Loucy (cell line): ENCODE data around the gene CDH5.
"Not testable (repeated sequence)": the region's sequence is repeated elsewhere in the genome, so short reads cannot be mapped to it uniquely, and the experiment has no call there.

ENCODE experiments used
- H2AFZ ChIP-seq: fragments of 200-600 bp; sonication (generic); 2 replicates; pipeline ENCODE4 v1.6.0; 2016; ENCODE audit warnings: antibody characterized with exemption, mild to moderate bottlenecking, low read length, moderate library complexity
- H3F3A ChIP-seq: fragments of 200-600 bp; 2 replicates; pipeline ENCODE4 v1.6.0; 2016; ENCODE audit warnings: antibody characterized with exemption, low read depth, mild to moderate bottlenecking
- H3K27me3 ChIP-seq: fragments of 200-600 bp; sonication (generic); 2 replicates; pipeline ENCODE4 v1.6.1; 2014; ENCODE audit warnings: low read length, mild to moderate bottlenecking; ENCODE audit not compliant: insufficient read depth, poor library complexity, severe bottlenecking
- H3K36me3 ChIP-seq: fragments of 200-600 bp; sonication (generic); 2 replicates; pipeline ENCODE4 v1.6.1; 2016; ENCODE audit warnings: low read length; ENCODE audit not compliant: insufficient read depth
- H3K4me1 ChIP-seq: fragments of 200-600 bp; sonication (generic); 2 replicates; pipeline ENCODE4 v1.5.1; 2014; ENCODE audit warnings: low read length, mild to moderate bottlenecking; ENCODE audit not compliant: insufficient read depth, poor library complexity, severe bottlenecking
- H3K4me2 ChIP-seq: fragments of 200-600 bp; sonication (generic); 2 replicates; pipeline ENCODE4 v1.6.0; 2014; ENCODE audit warnings: antibody characterized with exemption, low read length, low read depth, mild to moderate bottlenecking; ENCODE audit not compliant: poor library complexity, severe bottlenecking
- H3K4me3 ChIP-seq: fragments of 200-600 bp; sonication (generic); 2 replicates; pipeline ENCODE4 v1.5.1; 2014; ENCODE audit warnings: low read length, mild to moderate bottlenecking, mixed read lengths; ENCODE audit not compliant: poor library complexity, severe bottlenecking
- H3K79me2 ChIP-seq: fragments of 200-600 bp; sonication (generic); 2 replicates; pipeline ENCODE4 v1.6.1; 2014; ENCODE audit warnings: low read length; ENCODE audit not compliant: insufficient read depth
- H3K9ac ChIP-seq: fragments of 200-600 bp; sonication (generic); 2 replicates; pipeline ENCODE4 v1.6.0; 2014; ENCODE audit warnings: mild to moderate bottlenecking, low read depth, low read length, moderate library complexity; ENCODE audit not compliant: poor library complexity, severe bottlenecking
- H3K9me2 ChIP-seq: fragments of 200-600 bp; sonication (generic); replicated peaks from 2 replicates; pipeline ENCODE4 v1.6.1; 2016; ENCODE audit warnings: low read depth, low read length, mixed read lengths
- H3K9me3 ChIP-seq: fragments of 200-600 bp; sonication (generic); 2 replicates; pipeline ENCODE4 v1.6.1; 2014; ENCODE audit warnings: mild to moderate bottlenecking, antibody characterized with exemption, low read length, low read depth; ENCODE audit not compliant: insufficient read depth
- H4K20me1 ChIP-seq: fragments of 200-600 bp; sonication (generic); 2 replicates; pipeline ENCODE4 v1.6.0; 2014; ENCODE audit warnings: antibody characterized with exemption, low read length, mild to moderate bottlenecking; ENCODE audit not compliant: insufficient read depth, poor library complexity, severe bottlenecking
- CTCF ChIP-seq: fragments of 200-600 bp; sonication (generic); conservative IDR thresholded peaks from 2 replicates; pipeline ENCODE4 v1.5.1; 2014; ENCODE audit warnings: mild to moderate bottlenecking, antibody characterized with exemption, low read length
- EZH2phosphoT487 ChIP-seq: fragments of 200-600 bp; IDR thresholded peaks from 2 replicates; pipeline ENCODE4 v1.6.1; 2018; ENCODE audit warnings: antibody characterized with exemption, mild to moderate bottlenecking, moderate library complexity, borderline replicate concordance

CDH5 gene

GRCh38 chr16:66326991-66327513 lies 39.4 kb upstream of the CDH5 start:
- H3K36me3 ChIP-seq: no peaks in the 10 kb centered on the region
- no peak overlapping the region for H2AFZ ChIP-seq
- no peaks in the 10 kb centered on the region for H3K79me2 ChIP-seq
- no peak for TF ChIP-seq EZH2phosphoT487
- no peak for TF ChIP-seq CTCF
- no peaks in the 10 kb centered on the region for H3K9me2 ChIP-seq
- H3K4me2 ChIP-seq: no peak overlapping the region
- H3K4me1 ChIP-seq: no peaks in the 10 kb centered on the region
- H3K4me3 ChIP-seq: no peak overlapping the region
- H4K20me1 ChIP-seq: no peaks in the 10 kb centered on the region
- no peaks in the 10 kb centered on the region for H3K27me3 ChIP-seq
- H3K9ac ChIP-seq: no peak overlapping the region
- no peaks in the 10 kb centered on the region for H3K9me3 ChIP-seq
- no peaks in the 10 kb centered on the region for H3F3A ChIP-seq

GRCh38 chr16:66328282-66328681 lies 38.2 kb upstream of the CDH5 start:
- no peak overlapping the region for H3K4me3 ChIP-seq
- no peaks in the 10 kb centered on the region for H3K4me1 ChIP-seq
- no peak overlapping the region for H3K4me2 ChIP-seq
- H3K9me2 ChIP-seq: no peaks in the 10 kb centered on the region
- no peaks in the 10 kb centered on the region for H4K20me1 ChIP-seq
- no peaks in the 10 kb centered on the region for H3K27me3 ChIP-seq
- TF ChIP-seq EZH2phosphoT487: no peak
- TF ChIP-seq CTCF: no peak
- no peaks in the 10 kb centered on the region for H3K79me2 ChIP-seq
- no peaks in the 10 kb centered on the region for H3K36me3 ChIP-seq
- no peaks in the 10 kb centered on the region for H3F3A ChIP-seq
- H3K9ac ChIP-seq: no peak overlapping the region
- H3K9me3 ChIP-seq: no peaks in the 10 kb centered on the region
- no peak overlapping the region for H2AFZ ChIP-seq

GRCh38 chr16:66331464-66331863 lies 35.0 kb upstream of the CDH5 start:
- not testable (repeated sequence) for H2AFZ ChIP-seq, H3K4me2 ChIP-seq, H3K9ac ChIP-seq, H3K36me3 ChIP-seq, H3K4me3 ChIP-seq, H3K9me2 ChIP-seq, H3K4me1 ChIP-seq, H4K20me1 ChIP-seq, H3K9me3 ChIP-seq, H3K27me3 ChIP-seq, H3F3A ChIP-seq, H3K79me2 ChIP-seq
